ENCODE data around the gene PAX5.

- TF ChIP-seq CTCF (IDR thresholded peaks at IDR 0.05) (no peak), ZFX (IDR thresholded peaks at IDR 0.05; ENCODE audit: borderline replicate concordance) (no peak)
Observed at GRCh38 chr9:36901528-36901927, 132.5 kb downstream of the PAX5 start.
